ENCODE results near the gene HDAC4. TPM values are rescaled to one million over a fixed set of nuclear protein-coding genes. Genes with fewer than 3 reads are reported as not detected.

The HDAC4 gene
- total and polyA plus RNA-seq, 2 donors from 2014 or later: 2.2 to 56.8 TPM

DNA sequence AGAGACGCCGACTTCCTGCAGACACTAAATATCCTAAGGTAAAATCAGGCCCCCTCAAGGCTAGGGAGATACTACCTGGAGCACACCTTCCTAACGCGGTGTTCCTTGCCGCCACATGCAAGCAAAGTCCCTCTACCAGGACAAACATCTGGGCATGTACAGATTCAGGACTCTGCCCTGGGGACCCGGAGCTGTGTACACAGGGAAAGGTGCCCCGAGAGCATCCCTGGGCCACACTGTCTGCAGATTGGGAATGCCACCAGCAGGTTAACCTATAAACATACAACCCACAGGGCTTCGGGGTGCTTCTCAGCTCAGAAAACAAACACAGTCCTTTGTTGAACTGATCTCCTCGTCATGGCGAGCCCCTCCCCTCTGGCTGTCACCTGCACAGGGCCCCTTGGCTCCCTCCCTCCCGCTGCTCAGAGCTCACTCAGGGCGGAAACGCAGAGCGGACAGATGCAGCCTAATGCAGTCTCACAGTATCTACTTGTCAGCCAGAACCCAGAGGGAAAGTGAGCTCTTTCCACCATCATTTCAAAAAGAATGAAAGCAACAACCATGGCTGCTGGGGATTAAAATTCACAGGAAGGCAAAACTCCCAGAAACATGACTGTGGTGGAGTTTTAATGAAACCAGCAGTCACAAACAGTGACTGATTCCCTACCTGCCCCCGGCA, 218.8 kb downstream of the HDAC4 start:
- intact Hi-C loops (cut with DNase I): no loop called here
- no peaks in the 10 kb centered on the region for H3K27me3 ChIP-seq (ENCODE audit: control insufficient read depth, insufficient read depth, low read length)
- peaks cover 0 to 2% (median 0%) of the 10 kb centered on the region in 3 donors for H3K9me3 ChIP-seq (ENCODE audit: control insufficient read depth in 2 of 3, insufficient read depth in 1 of 3, low read length in 3 of 3)
- DNase-seq (peak; percentile 46 to 88 (median 85)), FAIRE-seq (no peak)
- H3K27ac ChIP-seq (ENCODE audit: low read depth in 2 of 2, low read length in 2 of 2): no peak overlapping the region
- no peak overlapping the region for H3K9ac ChIP-seq (ENCODE audit: low read length in 3 of 3)
- H3K36me3 ChIP-seq (ENCODE audit: control insufficient read depth in 2 of 3, insufficient read depth in 3 of 3, low read length in 3 of 3): peaks cover under 1 to 2% (median 2%) of the 10 kb centered on the region in 3 donors
- no peak for TF ChIP-seq CTCF (IDR thresholded peaks at IDR 0.05; ENCODE audit: borderline replicate concordance, extremely low read depth, insufficient read depth)
- H3K4me1 ChIP-seq (ENCODE audit: control insufficient read depth in 2 of 3, insufficient read depth in 2 of 3, low read depth in 1 of 3, low read length in 3 of 3): no peaks in the 10 kb centered on the region
- no peak overlapping the region for H3K4me3 ChIP-seq (ENCODE audit: low read length in 3 of 3)

DNA sequence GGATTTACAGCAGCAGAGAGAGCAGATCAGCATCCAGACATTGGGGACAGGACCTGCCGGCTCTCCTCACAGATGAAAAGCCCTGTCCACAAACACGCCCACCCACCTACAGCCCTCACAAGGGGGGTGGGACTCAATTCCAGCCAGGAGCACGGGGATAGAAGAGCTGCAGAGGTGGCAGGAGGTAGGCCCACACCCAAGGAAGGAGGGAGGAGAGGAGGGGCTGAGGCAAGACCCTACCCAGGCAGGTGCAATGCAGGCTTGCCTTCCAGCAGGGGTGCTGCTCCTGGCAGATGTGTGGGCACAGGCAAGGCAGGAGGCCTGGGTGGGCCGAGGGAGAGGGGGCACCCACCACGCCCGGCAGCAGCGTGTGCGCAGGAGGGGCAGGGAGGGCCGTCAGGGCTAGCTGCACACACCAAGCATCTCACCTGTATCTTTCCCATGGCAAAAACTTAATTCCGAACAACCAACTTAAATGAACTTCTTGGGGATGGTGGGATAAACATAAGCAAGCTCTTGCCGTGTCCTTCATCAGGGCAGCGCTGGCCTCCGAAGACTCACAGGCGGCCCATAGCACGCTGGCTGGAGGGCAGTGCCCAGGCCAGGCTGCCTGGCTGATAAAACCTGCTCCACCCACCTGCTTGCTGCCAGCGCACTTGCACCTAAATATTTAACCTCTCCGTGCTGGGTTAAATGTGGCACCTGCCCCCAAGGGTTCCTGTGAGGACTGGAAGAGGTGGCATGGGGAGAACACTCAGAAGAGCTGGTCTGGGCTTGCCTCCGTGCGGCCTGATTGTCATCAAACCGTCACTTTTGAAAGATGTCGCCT, 219.5 kb downstream of the HDAC4 start:
- TF ChIP-seq CTCF (IDR thresholded peaks at IDR 0.05; ENCODE audit: borderline replicate concordance, extremely low read depth, insufficient read depth): no peak
- Histone ChIP-seq H3K9me3 (ENCODE audit: control insufficient read depth in 2 of 3, insufficient read depth in 1 of 3, low read length in 3 of 3) (peaks cover 0 to 5% (median 0%) of the 10 kb centered on the region in 3 donors), H3K9ac (ENCODE audit: low read length in 3 of 3) (no peak overlapping the region), H3K36me3 (ENCODE audit: control insufficient read depth in 2 of 3, insufficient read depth in 3 of 3, low read length in 3 of 3) (peaks cover 2 to 4% (median 4%) of the 10 kb centered on the region in 3 donors), H3K27me3 (ENCODE audit: control insufficient read depth, insufficient read depth, low read length) (no peaks in the 10 kb centered on the region), H3K4me3 (ENCODE audit: low read length in 3 of 3) (no peak overlapping the region), H3K4me1 (ENCODE audit: control insufficient read depth in 2 of 3, insufficient read depth in 2 of 3, low read depth in 1 of 3, low read length in 3 of 3) (no peaks in the 10 kb centered on the region), H3K27ac (ENCODE audit: low read depth in 2 of 2, low read length in 2 of 2) (no peak overlapping the region)
- intact Hi-C loops (cut with DNase I): no loop called here
- DNase-seq: peak in 2 of 5 donors; percentile 49 to 56
- FAIRE-seq: no peak

DNA sequence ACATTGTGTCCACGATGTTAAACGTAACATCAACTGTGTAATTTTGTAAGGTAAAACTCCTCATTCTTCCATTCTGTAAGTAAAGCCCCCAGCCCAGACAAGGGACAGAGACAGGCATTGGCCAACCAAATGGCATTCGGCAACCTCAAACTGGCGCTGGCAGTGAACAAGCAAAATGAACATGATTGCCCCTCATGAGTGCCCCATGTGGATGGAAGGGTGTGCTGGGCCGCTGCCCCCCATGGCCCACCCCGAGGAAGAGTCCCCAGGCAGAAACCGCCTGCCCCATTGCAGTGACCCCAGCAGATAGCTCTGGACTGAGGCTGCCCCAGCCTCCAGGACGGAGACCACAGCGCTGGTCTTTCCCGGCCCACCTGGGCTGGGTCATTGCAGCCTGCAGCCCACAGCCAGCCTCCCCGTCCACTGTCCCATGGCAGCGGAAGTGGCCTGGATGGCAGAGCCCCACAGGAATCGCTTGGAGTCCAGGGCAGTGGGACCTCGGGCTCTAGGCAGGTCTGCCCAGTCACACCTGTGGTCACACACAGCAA, 220.2 kb downstream of the HDAC4 start:
- Histone ChIP-seq H3K4me3 (ENCODE audit: low read length in 3 of 3) (no peak overlapping the region), H3K36me3 (ENCODE audit: control insufficient read depth in 2 of 3, insufficient read depth in 3 of 3, low read length in 3 of 3) (peaks cover 2 to 4% (median 4%) of the 10 kb centered on the region in 3 donors), H3K9ac (ENCODE audit: low read length in 3 of 3) (no peak overlapping the region), H3K9me3 (ENCODE audit: control insufficient read depth in 2 of 3, insufficient read depth in 1 of 3, low read length in 3 of 3) (peaks cover 0 to 5% (median 0%) of the 10 kb centered on the region in 3 donors), H3K27me3 (ENCODE audit: control insufficient read depth, insufficient read depth, low read length) (no peaks in the 10 kb centered on the region), H3K4me1 (ENCODE audit: control insufficient read depth in 2 of 3, insufficient read depth in 2 of 3, low read depth in 1 of 3, low read length in 3 of 3) (no peaks in the 10 kb centered on the region), H3K27ac (ENCODE audit: low read depth in 2 of 2, low read length in 2 of 2) (no peak overlapping the region)
- DNase-seq: peak in 2 of 5 donors; percentile 35 to 39
- FAIRE-seq: no peak
- TF ChIP-seq CTCF (IDR thresholded peaks at IDR 0.05; ENCODE audit: borderline replicate concordance, extremely low read depth, insufficient read depth): no peak
- intact Hi-C loops (cut with DNase I): no loop called here
